HG03280 (cell line): ENCODE measurements around the gene ACAD11.
A peak's percentile ranks its signal among the peaks of the same experiment; 100 is the strongest.
"Not testable (repeated sequence)": the region's sequence is repeated elsewhere in the genome, so short reads cannot be mapped to it uniquely, and the experiment has no call there.

Experiments
- ATAC-seq: cut with Tn5 transposase; IDR thresholded peaks from one replicate; pipeline ENCODE4 v1.9.1; 2021; ENCODE audit warnings: mild to moderate bottlenecking, moderate library complexity; ENCODE audit not compliant: unreplicated experiment

The ACAD11 gene

DNA sequence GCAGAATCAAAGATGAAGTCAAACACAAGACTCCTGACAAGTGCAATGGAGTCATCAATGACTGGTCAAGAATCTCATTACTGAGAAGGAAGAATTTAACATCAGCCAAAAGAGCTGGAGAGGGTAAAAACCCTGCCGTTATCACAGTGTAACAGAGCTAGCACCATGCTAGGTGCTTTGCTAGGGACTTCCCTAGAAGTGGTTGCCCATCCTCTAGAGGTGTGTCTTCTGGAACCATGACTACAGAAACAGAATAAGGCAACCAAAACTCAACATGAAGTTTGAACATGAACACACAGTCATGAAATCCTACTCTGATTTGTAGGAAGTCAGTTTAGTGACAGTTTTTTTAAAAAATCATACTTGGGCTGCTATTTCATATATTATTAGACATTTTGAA is 9.5 kb downstream of the ACAD11 start:
- no peak for ATAC-seq

DNA sequence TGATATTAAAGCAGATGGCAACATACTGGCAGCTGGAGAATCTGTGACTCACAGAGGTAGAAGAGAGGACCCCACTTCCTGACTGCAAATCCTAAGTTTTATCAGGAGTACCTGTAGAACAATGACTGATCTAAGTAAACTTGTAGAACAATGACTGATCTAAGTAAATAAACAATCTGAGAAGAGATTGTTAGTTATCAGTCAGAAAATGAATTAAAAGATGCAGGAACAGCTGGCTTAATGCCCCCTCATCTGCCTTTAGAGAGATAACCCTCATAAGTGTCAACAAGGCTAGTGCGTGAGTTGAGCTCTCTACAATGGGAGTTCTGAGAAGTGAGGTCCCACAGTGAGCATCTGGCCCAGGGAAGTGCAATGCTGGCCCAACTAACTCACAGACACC is 14.6 kb downstream of the ACAD11 start:
- ATAC-seq: no peak

DNA sequence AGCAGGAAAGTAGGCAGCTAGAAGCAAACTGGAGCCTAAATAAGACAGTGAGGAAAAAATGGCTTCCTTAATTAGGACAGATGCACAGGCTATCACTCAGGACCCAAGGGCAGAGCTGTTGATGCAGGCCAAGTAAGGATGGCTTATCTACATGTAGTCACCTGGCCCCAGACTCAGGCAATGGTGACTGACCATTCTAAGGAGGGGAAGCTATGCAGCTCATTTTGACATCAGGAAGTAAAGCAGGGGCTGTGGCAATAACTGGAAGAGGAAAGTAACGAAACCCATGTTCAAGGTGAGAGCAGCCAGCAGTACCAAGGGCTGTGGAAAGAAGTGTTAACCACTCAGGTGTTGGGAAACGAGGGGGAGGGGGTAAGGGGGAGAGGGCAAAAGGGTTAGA is 16.2 kb downstream of the ACAD11 start:
- no peak for ATAC-seq

DNA sequence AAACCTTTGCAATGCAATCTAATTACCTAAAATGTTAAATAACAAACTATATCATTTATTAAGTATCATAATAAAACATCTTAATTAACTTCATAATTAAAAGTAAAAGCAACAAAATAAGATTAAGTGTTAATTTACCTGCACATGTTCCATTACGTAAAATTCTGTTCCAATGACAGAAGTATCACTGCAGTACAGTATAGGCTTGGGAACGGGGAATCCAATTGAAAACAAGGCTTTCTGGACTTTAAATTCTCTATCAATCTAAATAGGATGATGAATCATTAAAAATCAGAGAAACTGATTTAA is 17.1 kb downstream of the ACAD11 start:
- no peak for ATAC-seq

DNA sequence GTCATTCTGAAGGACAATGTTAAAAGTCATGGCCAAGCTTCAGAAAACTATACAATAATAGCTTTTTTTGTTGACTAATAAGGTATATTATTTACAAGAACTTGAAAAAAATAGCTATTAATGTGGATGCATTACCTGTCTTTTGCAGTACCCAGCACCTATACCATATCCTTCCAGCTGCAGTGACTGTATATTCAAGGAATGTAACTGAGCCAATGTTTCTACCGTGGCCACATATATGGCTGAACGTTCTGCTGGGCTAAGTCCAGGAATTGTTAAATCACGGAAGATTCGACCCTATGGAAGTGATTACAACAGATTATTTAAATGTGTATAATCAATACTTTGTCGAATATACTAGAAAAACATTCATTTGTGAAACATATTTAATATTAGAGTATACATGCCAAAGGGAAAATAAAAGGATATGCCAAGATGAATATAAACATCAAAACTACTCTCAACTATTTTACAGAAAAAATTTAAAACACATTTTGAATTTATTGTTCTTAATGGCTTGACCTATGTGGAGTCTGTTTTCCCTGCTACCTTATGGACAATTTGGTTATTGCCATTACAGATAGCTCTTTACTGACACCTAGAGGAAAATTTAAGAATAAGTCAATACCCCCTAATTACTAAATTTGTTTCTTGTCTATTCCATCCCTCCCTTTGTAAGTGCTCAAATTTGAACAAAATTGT is 17.6 kb downstream of the ACAD11 start:
- ATAC-seq: peak; percentile 52

DNA sequence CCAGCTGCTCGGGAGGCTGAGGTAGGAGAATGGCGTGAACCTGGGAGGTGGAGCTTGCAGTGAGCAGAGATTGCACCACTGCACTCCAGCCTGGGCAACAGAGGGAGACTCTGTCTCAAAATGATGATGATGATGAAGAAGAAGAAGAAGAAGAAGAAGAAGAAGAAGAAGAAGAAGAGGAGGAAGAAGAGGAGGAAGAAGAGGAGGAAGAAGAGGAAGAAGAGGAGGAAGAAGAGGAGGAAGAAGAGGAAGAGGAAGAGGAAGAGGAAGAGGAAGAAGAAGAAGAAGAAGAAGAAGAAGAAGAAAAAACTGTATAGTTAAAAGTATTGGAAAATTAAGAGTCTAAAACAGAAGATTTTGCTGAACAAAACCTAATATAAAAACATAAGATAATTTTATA is 18.2 kb downstream of the ACAD11 start:
- not testable (repeated sequence) for ATAC-seq

DNA sequence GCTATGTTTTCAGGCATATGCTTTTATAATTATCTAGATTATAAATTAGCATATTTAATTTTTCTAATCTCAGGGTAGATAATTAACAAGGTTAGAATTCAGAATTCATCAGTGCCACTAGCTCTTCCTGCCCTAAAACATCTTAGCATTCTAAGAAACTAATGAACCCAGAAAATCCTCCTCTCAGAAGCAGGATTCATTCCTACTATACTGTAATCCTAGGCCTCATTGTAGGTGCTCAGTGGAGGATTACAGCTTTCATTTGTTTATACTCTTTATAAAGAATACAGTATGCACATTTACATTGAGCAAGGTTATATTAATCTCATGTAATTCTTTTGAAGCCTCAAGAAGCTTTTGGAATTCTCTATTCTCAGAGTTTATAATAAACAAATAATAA is 20.9 kb downstream of the ACAD11 start:
- no peak for ATAC-seq

DNA sequence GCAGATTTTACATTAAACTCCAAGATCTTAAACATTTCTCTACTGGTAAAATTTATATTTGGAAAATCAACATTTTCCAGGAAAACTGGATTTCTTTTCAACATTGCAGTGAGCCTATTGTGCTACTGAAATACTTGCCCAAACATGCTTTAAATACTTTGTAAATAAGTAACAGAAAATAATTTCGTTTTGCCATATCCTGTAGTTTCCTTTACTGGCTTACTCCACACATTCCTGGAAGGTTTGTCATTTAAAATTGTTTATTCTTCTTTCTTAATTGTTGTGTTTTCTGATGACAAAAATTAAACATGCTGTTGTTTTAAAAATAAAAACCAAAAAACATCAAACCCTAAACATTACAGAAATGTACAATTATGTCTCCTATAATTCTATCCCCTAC is 22.0 kb downstream of the ACAD11 start:
- no peak for ATAC-seq

DNA sequence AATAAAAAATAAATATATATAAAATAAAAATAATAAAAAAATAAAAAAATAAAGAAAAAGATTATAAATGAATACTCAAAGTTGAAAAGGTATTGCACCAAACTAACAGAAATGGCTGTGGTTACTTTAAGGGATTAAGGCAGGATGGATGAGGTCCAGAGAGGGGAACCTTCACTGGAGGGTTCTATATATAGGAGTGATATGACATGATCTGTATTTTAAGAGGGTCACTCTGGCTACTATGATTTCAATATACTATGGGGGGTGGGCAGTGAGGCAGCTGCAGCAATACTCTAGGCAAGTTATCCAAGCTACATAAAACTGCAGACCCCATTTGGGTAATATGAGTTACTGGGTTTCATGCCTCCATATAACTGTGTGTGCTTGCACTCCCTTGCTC is 24.6 kb downstream of the ACAD11 start:
- ATAC-seq: no peak

DNA sequence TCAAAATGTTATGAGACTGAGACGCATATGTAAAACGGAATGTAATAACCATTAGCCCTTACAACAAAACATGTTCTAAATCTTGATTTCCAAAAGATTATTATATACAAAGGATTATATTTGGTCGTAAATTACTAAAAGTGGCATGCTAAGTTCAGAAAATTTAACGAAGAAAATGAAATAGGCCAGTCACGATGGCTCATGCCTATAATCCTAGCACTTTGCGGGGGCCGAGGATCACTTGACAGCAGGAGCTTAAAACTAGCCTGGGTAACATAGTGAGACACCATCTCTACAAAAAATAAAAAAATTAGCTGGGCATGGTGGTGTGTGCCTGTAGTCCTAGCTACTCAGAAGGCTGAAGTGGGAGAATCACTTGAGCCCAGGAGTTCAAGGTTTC is 29.0 kb downstream of the ACAD11 start:
- no peak for ATAC-seq

DNA sequence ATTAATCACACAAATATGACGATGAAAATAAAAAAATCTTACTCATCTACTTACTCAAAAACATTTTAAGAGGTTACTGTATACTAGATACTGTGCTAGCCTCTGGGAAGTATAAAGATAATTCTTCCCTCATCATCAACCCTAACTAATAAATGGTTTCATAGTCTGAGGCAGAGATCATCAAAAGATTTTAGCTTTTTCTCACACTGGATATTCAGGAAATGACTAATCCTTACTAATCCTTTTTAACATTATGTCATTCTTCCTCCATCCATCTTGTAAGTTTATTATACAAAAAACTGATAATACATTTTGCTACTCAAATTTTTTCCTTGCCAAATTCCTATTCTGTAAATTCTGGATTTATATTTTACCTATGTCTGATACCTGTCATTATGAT is 29.7 kb downstream of the ACAD11 start:
- no peak for ATAC-seq

DNA sequence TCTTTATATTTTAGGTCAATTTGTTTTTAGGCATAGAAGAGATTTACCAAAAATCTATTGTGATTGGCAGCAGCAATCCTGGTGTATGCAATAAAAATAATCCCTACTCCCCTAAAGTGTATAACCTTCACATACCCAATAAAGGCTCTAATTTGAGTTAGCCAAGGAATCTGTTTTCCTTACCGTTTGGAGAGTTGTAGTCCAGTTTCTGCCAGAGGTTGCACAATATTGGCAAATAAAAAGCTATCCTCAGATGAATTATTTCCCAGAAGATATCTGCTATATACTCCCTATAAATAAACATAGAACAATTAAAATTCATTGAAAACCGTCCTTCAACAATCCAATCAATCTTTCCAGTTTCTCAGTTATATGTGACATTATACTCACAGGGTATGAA is 31.5 kb downstream of the ACAD11 start:
- no peak for ATAC-seq

DNA sequence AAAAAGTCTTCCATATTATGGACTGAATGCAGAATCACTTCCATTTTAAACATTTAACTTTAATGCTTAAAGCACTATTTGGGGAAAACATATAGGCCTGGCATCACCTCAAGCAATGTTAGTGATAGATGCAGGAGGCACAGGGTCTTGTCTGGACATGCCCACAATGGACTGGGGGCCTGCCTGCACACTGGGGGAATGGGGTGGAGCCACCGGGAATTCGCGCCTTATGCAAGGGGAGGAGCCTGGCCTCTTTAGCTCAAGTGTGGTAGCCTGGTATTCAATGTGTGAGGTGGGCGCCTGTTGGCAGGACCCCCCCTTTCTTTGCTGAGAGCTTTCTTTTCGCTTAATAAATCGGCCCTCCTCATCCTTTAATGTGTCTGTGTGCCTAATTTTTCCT is 32.7 kb downstream of the ACAD11 start:
- no peak for ATAC-seq

DNA sequence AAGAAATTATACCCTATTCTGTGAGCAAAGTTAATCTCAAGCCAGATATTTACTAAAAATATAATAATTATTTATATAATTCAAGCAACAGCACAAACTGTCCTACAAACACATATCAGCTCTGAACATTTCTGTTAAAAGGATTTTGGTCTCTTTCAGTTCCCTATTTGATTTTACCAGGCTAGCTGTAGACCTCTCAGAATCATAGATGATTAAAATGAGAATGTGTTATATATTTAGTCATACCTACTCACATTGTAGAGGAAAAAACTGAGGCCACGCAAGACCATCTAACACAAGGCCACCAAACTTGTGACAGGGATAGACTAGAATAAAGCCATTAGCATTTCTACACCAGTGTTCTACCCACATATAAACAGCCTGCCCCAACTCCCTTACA is 34.0 kb downstream of the ACAD11 start:
- ATAC-seq: no peak

DNA sequence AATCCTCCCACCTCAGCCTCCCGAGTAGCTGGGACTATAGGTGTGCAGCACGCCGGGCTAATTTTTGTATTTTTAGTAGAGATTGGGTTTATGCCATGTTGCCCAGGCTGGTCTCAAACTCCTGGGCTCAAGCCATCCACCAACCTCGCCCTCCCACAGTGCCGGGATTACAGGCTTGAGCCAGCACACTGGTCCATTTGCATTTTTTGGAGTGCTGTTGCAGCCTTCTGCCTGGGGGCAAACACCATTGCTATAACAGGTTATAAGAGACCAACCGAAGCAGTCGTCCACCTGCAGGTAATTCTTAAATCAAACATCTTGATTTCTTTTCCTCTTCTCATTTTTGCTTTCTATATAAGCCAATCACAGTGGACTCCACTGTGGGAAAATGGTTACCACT is 34.8 kb downstream of the ACAD11 start:
- ATAC-seq: no peak

DNA sequence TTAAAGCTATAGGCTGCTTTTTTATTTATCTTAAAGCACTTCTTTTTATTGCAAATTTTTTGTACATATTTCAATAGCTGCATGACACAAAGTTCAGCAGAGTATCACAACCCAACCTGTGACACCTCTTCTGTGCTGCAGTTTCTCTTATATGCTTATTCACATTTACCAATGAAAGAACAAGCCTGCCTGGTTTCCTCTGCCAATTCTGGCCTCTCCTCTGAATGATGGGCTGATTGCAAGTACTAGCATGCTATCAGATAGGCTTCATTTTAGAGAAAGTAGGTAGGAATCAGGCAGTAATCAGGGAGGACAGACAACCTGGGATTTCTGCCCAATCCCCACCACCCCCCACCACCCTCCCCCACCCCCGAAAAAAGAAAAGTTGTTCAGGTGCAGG is 36.0 kb downstream of the ACAD11 start:
- no peak for ATAC-seq

DNA sequence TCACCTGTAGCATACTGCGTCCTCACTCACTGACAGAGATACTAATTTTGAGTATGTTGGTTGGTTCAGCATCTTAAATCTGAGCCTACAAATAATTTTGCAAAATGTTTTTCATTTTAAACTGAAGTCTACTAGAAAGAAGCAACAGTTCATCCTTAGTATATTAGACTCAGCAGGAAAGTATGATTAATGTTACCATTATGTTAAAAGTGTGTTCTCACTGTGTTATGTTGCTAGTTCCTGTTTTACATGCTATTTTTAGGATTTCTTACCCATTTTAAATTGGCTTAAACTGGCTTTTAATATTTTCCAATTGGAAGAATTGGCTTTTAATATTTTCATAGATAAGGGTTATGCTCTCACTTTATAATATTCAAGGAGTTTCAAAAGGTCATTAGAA is 36.8 kb downstream of the ACAD11 start:
- ATAC-seq: no peak

DNA sequence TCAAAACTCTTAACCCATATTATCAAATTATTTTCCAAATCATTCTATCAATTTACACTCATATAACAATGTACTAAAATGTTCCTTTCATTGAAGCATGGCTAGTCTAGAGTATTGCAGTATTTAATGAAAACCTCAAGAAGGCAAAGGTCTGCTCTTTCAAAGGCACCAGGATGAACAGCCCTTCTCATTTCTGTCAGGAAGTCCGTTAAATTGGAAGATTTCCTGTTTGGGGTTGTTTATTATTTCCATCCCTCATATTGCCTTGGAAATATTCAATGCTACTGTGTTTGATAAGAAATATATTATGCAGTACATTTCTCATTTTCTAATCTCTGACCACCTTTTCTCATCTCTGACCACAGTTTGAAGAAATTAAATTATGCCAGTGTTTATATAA is 37.5 kb downstream of the ACAD11 start:
- ATAC-seq: no peak

DNA sequence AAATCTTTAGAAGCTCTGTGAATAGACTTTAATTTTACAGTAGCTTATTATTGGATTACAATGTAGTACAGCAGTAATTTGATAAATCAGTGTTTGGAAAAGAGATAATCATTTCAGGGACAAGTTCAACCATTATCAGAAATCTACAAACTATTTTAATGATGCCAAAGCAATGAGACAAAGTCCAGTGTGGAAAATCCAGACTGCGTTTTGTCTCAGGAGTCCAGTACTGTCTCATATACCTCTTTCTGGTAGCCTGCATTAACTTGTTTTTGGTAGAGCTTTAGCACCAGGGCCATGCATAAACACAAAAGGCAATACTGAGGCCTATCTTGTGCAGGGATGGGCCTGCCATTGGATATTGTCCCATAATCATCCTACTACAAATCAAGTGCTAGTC is 42.8 kb downstream of the ACAD11 start:
- ATAC-seq: no peak

DNA sequence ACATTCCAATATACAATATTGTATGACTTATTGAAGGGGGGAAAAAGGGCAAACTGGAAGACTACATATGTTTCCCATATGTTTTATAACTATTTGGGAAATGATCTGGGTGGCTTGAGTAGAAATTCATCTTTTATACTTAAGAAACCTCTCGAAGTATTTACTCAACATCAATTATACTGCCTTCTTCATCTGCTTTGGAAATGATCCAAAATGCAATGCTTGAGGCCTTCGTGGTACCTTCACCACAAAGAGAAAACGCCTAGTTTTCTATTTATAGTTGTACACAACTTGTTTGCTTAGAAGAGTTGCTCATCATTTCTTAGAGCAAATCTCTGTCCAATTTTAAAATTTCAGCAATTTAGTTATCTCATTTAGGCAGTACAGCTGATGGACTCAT is 43.7 kb downstream of the ACAD11 start:
- ATAC-seq: no peak

DNA sequence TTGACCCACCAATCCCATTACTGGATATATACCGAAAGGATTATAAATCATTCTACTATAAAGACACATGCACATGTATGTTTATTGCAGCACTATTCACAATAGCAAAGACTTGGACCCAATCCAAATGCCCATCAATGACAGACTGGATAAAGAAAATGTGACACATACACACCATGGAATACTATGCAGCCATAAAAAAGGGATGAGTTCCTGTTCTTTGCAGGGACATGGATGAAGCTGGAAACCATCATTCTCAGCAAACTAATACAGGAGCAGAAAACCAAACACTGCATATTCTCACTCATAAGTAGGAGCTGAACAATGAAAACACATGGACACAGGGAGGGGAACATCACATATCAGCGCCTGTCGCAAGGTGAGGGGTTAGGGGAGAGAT is 44.3 kb downstream of the ACAD11 start:
- ATAC-seq: not testable (repeated sequence)

DNA sequence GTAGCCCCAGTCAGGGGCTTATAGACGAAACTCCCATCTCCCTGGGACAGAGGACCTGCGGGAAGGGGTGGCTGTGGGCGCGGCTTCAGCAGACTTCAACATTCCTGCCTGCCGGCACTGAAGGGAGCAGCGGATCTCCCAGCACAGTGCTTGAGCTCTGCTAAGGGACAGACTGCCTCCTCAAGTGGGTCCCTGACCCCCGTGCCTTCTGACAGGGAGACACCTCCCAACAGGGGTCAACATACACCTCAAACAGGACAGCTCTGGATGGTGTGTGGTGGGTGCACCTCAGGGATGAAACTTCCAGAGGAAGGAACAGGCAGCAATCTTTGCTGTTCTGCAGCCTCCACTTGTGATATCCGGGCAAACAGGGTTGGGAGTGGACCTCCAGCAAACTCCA is 53.0 kb downstream of the ACAD11 start:
- not testable (repeated sequence) for ATAC-seq

DNA sequence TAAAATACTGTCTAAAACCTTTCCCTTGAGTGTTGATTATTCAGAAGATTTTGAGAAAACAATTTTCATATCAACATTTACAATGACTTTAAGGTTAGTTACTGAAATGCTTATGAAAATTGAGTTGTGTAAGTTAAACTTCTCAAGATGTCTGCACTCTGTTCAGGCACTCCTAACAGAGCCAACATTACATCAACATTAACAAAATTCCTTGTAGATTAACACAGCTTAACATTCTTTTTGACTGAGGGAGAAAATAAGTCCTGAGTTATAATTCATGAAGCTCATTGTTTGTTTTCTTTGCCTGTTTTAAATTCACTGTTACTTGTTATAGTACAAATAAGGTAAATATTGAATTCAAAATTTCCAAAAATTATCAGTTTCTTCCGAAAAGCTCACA is 53.5 kb downstream of the ACAD11 start:
- ATAC-seq: no peak

DNA sequence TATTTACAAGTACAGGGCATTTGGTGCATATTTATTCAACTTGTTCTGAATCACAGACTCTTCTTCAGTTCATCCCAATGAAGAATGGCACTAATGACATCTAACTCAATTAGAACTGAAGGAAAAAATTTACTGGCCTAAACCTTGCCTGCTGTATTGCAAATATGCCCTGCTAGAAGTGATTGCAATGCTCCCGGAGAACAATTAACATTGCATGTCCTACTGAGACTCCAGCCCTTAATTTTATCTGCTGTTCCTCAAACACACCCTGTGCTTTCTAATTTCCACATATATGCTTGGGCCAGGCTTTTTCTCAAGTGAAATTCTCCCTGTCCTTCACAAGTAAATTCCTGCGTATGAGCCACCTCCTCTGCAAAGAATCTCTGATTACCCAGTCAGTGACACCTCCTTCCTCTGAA is 54.2 kb downstream of the ACAD11 start:
- no peak for ATAC-seq
